GM23338 (cell line): ENCODE results near the gene RAVER1.

Experiments used
- CTCF ChIP-seq, 2 experiments: fragments of 200-600 bp in 1 of 2; sonication (generic) in 1 of 2; conservative IDR thresholded peaks; 2 replicates each; pipeline versions ENCODE4 v1.5.1 to v1.6.1; 2016 to 2017; ENCODE audit warnings: antibody characterized with exemption in 2 of 2, low read depth in 2 of 2, mild to moderate bottlenecking in 2 of 2, moderate library complexity in 1 of 2
- EZH2 ChIP-seq: fragments of 200-600 bp; sonication (generic); IDR thresholded peaks from one replicate; pipeline ENCODE4 v1.8.0; 2017; ENCODE audit warnings: antibody characterized with exemption, mild to moderate bottlenecking, low read depth; ENCODE audit not compliant: unreplicated experiment
- EZH2phosphoT487 ChIP-seq: fragments of 200-600 bp; sonication (generic); IDR thresholded peaks from one replicate; pipeline ENCODE4 v1.8.1; 2018; ENCODE audit warnings: antibody characterized with exemption; ENCODE audit not compliant: unreplicated experiment
- POLR2AphosphoS5 ChIP-seq: IDR thresholded peaks from 2 replicates; pipeline ENCODE4 v1.6.1; 2016; ENCODE audit warnings: antibody characterized with exemption, low read depth
- REST ChIP-seq: IDR thresholded peaks from one replicate; pipeline ENCODE4 v1.6.1; 2018; ENCODE audit warnings: antibody characterized with exemption; ENCODE audit not compliant: unreplicated experiment
- ZNF114 ChIP-seq: fragments of 250-450 bp; sonication (Bioruptor Pico); IDR thresholded peaks from 2 replicates; pipeline ENCODE4 v1.5.0; 2020; ENCODE audit warnings: mild to moderate bottlenecking, moderate library complexity

GRCh38 chr19:10292206-10292788, 41.0 kb downstream of the RAVER1 start:
- TF ChIP-seq CTCF (conservative IDR thresholded peaks at IDR 0.05; ENCODE audit: low read depth in 2 of 2) (no peak), REST (no peak), EZH2 (no peak), POLR2AphosphoS5 (no peak), ZNF114 (CRISPR knock-in tag) (no peak), EZH2phosphoT487 (no peak)
